H1 (cell line): Measurements from ENCODE around the gene ZNFX1. TPM values are rescaled to one million over a fixed set of nuclear protein-coding genes. Genes with fewer than 3 reads are reported as not detected.
A peak's percentile ranks its signal among the peaks of the same experiment; 100 is the strongest.
"Not testable (repeated sequence)": the region's sequence is repeated elsewhere in the genome, so short reads cannot be mapped to it uniquely, and the experiment has no call there.

Experiments
- CTCF ChIA-PET: fragments of 300-600 bp; sonication (Branson Sonifier 250); formaldehyde crosslinking; loops from one replicate; lab custom pipeline; 2021; ENCODE audit not compliant: partially characterized antibody; lab: Charles Lee
- POLR2A ChIA-PET: fragments of 300-600 bp; sonication (Branson Sonifier 250); formaldehyde crosslinking; loops from one replicate; lab custom pipeline; 2021; ENCODE audit warnings: inconsistent platforms; ENCODE audit not compliant: partially characterized antibody; lab: Charles Lee
- DNase-seq, 2 experiments: peaks; one replicate each; pipeline versions ENCODE4 v3.0.0 to v3.0.0-alpha.2; 2010 to 2022; ENCODE audit warnings: low spot score in 2 of 2, low read depth in 1 of 2, mixed read lengths in 1 of 2
- FAIRE-seq: peaks from 2 replicates; lab custom pipeline; 2011; peaks lifted over from hg19 to GRCh38; lab: Jason Lieb, UNC
- H2AFZ ChIP-seq: 2 replicates; pipeline ENCODE4 v1.8.1; 2012; ENCODE audit warnings: low read length, inconsistent platforms
- H2AK5ac ChIP-seq: 2 replicates; pipeline ENCODE4 v1.6.1; 2013; ENCODE audit warnings: low read depth, low read length
- H2BK120ac ChIP-seq: replicated peaks from 2 replicates; pipeline ENCODE3; 2013; ENCODE audit warnings: low read depth, low read length, inconsistent platforms
- H2BK12ac ChIP-seq: 2 replicates; pipeline ENCODE4 v1.6.1; 2013; ENCODE audit warnings: low read depth, low read length
- H2BK15ac ChIP-seq: 2 replicates; pipeline ENCODE4 v1.6.1; 2013; ENCODE audit warnings: low read length
- H2BK20ac ChIP-seq: 2 replicates; pipeline ENCODE4 v1.6.1; 2013; ENCODE audit warnings: low read length
- H2BK5ac ChIP-seq: 2 replicates; pipeline ENCODE4 v1.6.1; 2013; ENCODE audit warnings: low read depth, low read length
- H3K14ac ChIP-seq: 2 replicates; pipeline ENCODE4 v1.6.1; 2013; ENCODE audit warnings: inconsistent platforms; ENCODE audit not compliant: insufficient read length
- H3K18ac ChIP-seq: 2 replicates; pipeline ENCODE4 v1.6.1; 2013; ENCODE audit warnings: low read length; ENCODE audit errors: extremely low read depth
- H3K23ac ChIP-seq: 2 replicates; pipeline ENCODE4 v1.6.1; 2013; ENCODE audit warnings: inconsistent platforms; ENCODE audit not compliant: insufficient read length
- H3K23me2 ChIP-seq: 2 replicates; pipeline ENCODE4 v1.6.1; 2013; ENCODE audit warnings: low read depth, low read length
- H3K27ac ChIP-seq: 2 replicates; pipeline ENCODE4 v1.6.1; 2011; ENCODE audit warnings: low read depth, low read length, inconsistent platforms
- H3K27me3 ChIP-seq, 4 experiments: replicated peaks in 1 of 4; 1 replicate in 1 of 4; 2 replicates in 3 of 4; pipeline versions ENCODE4 v1.6.1 to v1.8.1; 2011 to 2013; ENCODE audit warnings: low read length in 3 of 4, mild to moderate bottlenecking in 3 of 4, inconsistent platforms in 2 of 4, mixed read lengths in 2 of 4, moderate library complexity in 1 of 4; ENCODE audit not compliant: control insufficient read depth in 3 of 4, insufficient read depth in 3 of 4; ENCODE audit errors: extremely low read depth in 1 of 4
- H3K36me3 ChIP-seq, 4 experiments: 2 replicates each; pipeline versions ENCODE4 v1.6.1 to v1.8.1; 2011 to 2013; ENCODE audit warnings: mild to moderate bottlenecking in 4 of 4, low read length in 3 of 4, moderate library complexity in 2 of 4, control low read depth in 1 of 4, inconsistent platforms in 1 of 4; ENCODE audit not compliant: insufficient read depth in 4 of 4, control insufficient read depth in 2 of 4
- H3K4ac ChIP-seq: replicated peaks from 2 replicates; pipeline ENCODE3; 2013; ENCODE audit warnings: low read length, low read depth, mixed read lengths, inconsistent platforms; ENCODE audit not compliant: insufficient read length
- H3K4me1 ChIP-seq, 4 experiments: replicated peaks in 1 of 4; 1 replicate in 1 of 4; 2 replicates in 3 of 4; pipeline versions ENCODE4 v1.6.1 to v1.8.1; 2011 to 2013; ENCODE audit warnings: low read length in 3 of 4, inconsistent platforms in 2 of 4, mixed read lengths in 1 of 4; ENCODE audit not compliant: insufficient read depth in 4 of 4, control insufficient read depth in 3 of 4
- H3K4me2 ChIP-seq, 2 experiments: 2 replicates each; pipeline versions ENCODE4 v1.6.1 to v1.8.1; 2011 to 2013; ENCODE audit warnings: low read depth in 2 of 2, low read length in 2 of 2, control low read depth in 1 of 2, inconsistent platforms in 1 of 2, mild to moderate bottlenecking in 1 of 2; ENCODE audit not compliant: insufficient read depth in 1 of 2
- H3K4me3 ChIP-seq, 4 experiments: fragments of 200-600, 300-600 bp in 1 of 4; sonication (generic), shearing (Covaris generic), sonication (Bioruptor Twin) in 1 of 4; 2 replicates each; pipeline versions ENCODE4 v1.5.1 to v1.8.1; 2011 to 2016; ENCODE audit warnings: low read length in 4 of 4, low read depth in 3 of 4, control low read depth in 2 of 4, inconsistent platforms in 2 of 4, mild to moderate bottlenecking in 2 of 4, mixed read lengths in 1 of 4, moderate library complexity in 1 of 4; ENCODE audit not compliant: insufficient read depth in 2 of 4; ENCODE audit errors: extremely low read depth in 1 of 4
- H3K56ac ChIP-seq: replicated peaks from 2 replicates; pipeline ENCODE3; 2013; ENCODE audit warnings: low read depth, mild to moderate bottlenecking, mixed read lengths, low read length, inconsistent platforms; ENCODE audit not compliant: insufficient read length
- H3K79me1 ChIP-seq: 2 replicates; pipeline ENCODE4 v1.6.1; 2013; ENCODE audit warnings: low read depth, low read length, control low read depth
- H3K79me2 ChIP-seq, 2 experiments: 2 replicates each; pipeline versions ENCODE4 v1.6.1 to v1.8.1; 2012 to 2013; ENCODE audit warnings: low read length in 2 of 2, mild to moderate bottlenecking in 2 of 2, inconsistent platforms in 1 of 2; ENCODE audit not compliant: insufficient read depth in 2 of 2, control insufficient read depth in 1 of 2
- H3K9ac ChIP-seq, 4 experiments: replicated peaks in 1 of 4; 1 replicate in 1 of 4; 2 replicates in 3 of 4; pipeline versions ENCODE4 v1.6.1 to v1.8.1; 2011 to 2013; ENCODE audit warnings: low read depth in 3 of 4, low read length in 3 of 4, control low read depth in 2 of 4, mild to moderate bottlenecking in 2 of 4, moderate library complexity in 2 of 4, inconsistent platforms in 1 of 4; ENCODE audit errors: extremely low read depth in 1 of 4
- H3K9me3 ChIP-seq, 2 experiments: 2 replicates each; pipeline versions ENCODE4 v1.6.1 to v1.8.1; 2012 to 2013; ENCODE audit warnings: mild to moderate bottlenecking in 2 of 2, moderate library complexity in 2 of 2, control low read depth in 1 of 2, inconsistent platforms in 1 of 2, low read depth in 1 of 2, low read length in 1 of 2, mixed read lengths in 1 of 2; ENCODE audit not compliant: insufficient read depth in 2 of 2
- H4K20me1 ChIP-seq, 2 experiments: replicated peaks in 1 of 2; 2 replicates each; pipeline versions ENCODE3 to v1.8.1; 2011 to 2013; ENCODE audit warnings: inconsistent platforms in 2 of 2, low read length in 2 of 2, mild to moderate bottlenecking in 1 of 2; ENCODE audit not compliant: insufficient read depth in 2 of 2, control insufficient read depth in 1 of 2
- H4K5ac ChIP-seq: 2 replicates; pipeline ENCODE4 v1.6.1; 2013; ENCODE audit warnings: low read length, low read depth, mixed read lengths, inconsistent platforms; ENCODE audit not compliant: insufficient read length
- H4K8ac ChIP-seq: 2 replicates; pipeline ENCODE4 v1.8.0; 2013; ENCODE audit warnings: mild to moderate bottlenecking, moderate library complexity, low read length, inconsistent platforms; ENCODE audit not compliant: insufficient read depth; ENCODE audit errors: extremely low read depth
- H4K91ac ChIP-seq: replicated peaks from 2 replicates; pipeline ENCODE3; 2013; ENCODE audit warnings: low read length, mixed read lengths, inconsistent platforms; ENCODE audit not compliant: insufficient read length
- WGBS, 2 experiments: shearing (Covaris generic) in 1 of 2; methylation state at CpG; one replicate each; pipeline versions ENCODE4 v1.1.6 to v1.1.7; 2013 to 2015; ENCODE audit warnings: low lambda C conversion rate in 2 of 2, mixed read lengths in 2 of 2, inconsistent platforms in 1 of 2, low coverage in 1 of 2, missing lambda C conversion rate in 1 of 2; ENCODE audit not compliant: insufficient replicate concordance in 2 of 2, insufficient coverage in 1 of 2, insufficient read length in 1 of 2; ENCODE audit errors: extremely low coverage in 1 of 2, missing lambda C conversion rate in 1 of 2; 5-methylcytosine and 5-hydroxymethylcytosine counted together
- polyA plus RNA-seq, 7 experiments: library from polyadenylated mRNA; depleted of rRNA in 3 of 7; stranded (reverse) in 5 of 7; unstranded in 2 of 7; fragments of >200 nt in 5 of 7; fragments of 200-250 nt in 2 of 7; gene quantifications; 1 replicate in 5 of 7; 2 replicates in 1 of 7; 4 replicates in 1 of 7; pipeline versions ENCODE4 v1.2.1 to v1.2.3, GENCODE V29; 2011 to 2013; ENCODE audit warnings: missing spikeins in 2 of 7, mixed read lengths in 2 of 7
- total RNA-seq: library from RNA; stranded (reverse); fragmentation: NEBNext Ultra II Directional; extraction: Animal tissue kit (Norgen Biotek cat#: 25700); gene quantifications from 2 replicates; pipeline ENCODE4 v1.2.1, GENCODE V29; 2021

The ZNFX1 gene
- total and polyA plus RNA-seq, 2 of the 8 experiments (the other 6 are each of a cell fraction or from before 2014, with no cell fraction given), result 3.1 to 11.3 TPM

DNA sequence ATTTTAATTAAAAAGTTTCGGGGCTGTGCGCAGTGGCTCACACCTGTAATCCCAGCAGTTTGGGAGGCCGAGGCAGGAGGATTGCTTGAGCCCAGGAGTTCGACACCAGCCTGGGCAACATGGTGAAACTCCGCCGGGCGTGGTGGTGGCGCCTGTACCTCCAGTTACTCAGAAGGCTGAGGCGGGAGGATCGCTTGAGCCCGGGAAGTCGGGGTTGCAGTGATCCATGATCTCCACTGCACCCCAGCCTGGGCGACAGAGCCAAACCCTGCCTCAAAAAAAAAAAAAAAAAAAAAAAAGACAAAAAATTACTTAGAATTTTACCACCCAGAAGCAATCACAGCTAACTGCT, 59.1 kb downstream of the ZNFX1 start:
- POLR2A ChIA-PET, result interaction anchor here (0.6 to 1.7 kb wide), 15 partner anchors 11 to 173 kb away, joined by 3 to 8 read pairs (median 3); partner anchors contain the start of genes CSE1L and ZNFX1
- H3K18ac ChIP-seq, result not testable (repeated sequence)

More for the DNA sequence above, 59.1 kb downstream of the ZNFX1 start:
- not testable (repeated sequence) for H2BK15ac ChIP-seq, H3K4ac ChIP-seq, H3K9me3 ChIP-seq, H4K91ac ChIP-seq, H4K5ac ChIP-seq, H3K27me3 ChIP-seq, H4K20me1 ChIP-seq, H3K56ac ChIP-seq, H2BK12ac ChIP-seq, H3K4me1 ChIP-seq, H2AFZ ChIP-seq, H3K14ac ChIP-seq, FAIRE-seq, H3K79me1 ChIP-seq, H2BK5ac ChIP-seq, H2BK20ac ChIP-seq, H2BK120ac ChIP-seq, H3K23me2 ChIP-seq, H3K23ac ChIP-seq
- Histone ChIP-seq H3K4me2 (peak overlapping the region in 1 of 2 experiments; percentile 9; a peak in 3 of 4 replicates), H3K27ac (peak overlapping the region; percentile 36; the same call in 1 of the 2 replicates), H3K4me3 (peak overlapping the region in 1 of 4 experiments; percentile 78; a peak in 2 of 8 replicates), H2AK5ac (peak overlapping the region; percentile 34; the same call in 1 of the 2 replicates), H4K8ac (peak overlapping the region; percentile 22; the same call in 1 of the 2 replicates), H3K79me2 (peaks cover 10 to 15% of the 10 kb centered on the region in 2 experiments; a peak in 3 of 4 replicates), H3K36me3 (peaks cover 4 to 20% (median 15%) of the 10 kb centered on the region in 4 experiments; a peak in 6 of 8 replicates), H3K9ac (0 out of 7 replicates have a peak overlapping the region, but pooled peaks of 1 of the 4 experiments have one; percentile 14)
- 60% methylated on average over 13 of the region's 13 CpGs; no CpG with 5 or more reads in 1 of the 2 experiments for WGBS, 2 experiments
- CTCF ChIA-PET, result interaction anchor here (0.6 kb wide), 1 partner anchor 46 kb away, joined by 3 read pairs; no protein-coding TSS in a partner anchor
- DNase-seq, result peak in 1 of 2 experiments; percentile 51
